GM23338 (cell line): ENCODE measurements around the gene JPH3. TPM values are rescaled to one million over a fixed set of nuclear protein-coding genes. Genes with fewer than 3 reads are reported as not detected.

Experiments
- ATAC-seq: fragments of 200-7000 bp; cut with Tn5 transposase; 3 replicates; pipeline ENCODE4 v1.9.1; 2020
- DNase-seq: peaks from one replicate; pipeline ENCODE4 v3.0.0-alpha.2; 2015; ENCODE audit warnings: low spot score
- H2AFZ ChIP-seq: fragments of 200-600 bp; sonication (generic); 2 replicates; pipeline ENCODE4 v1.8.0; 2016; ENCODE audit warnings: antibody characterized with exemption, mild to moderate bottlenecking, moderate library complexity
- H3F3A ChIP-seq: fragments of 200-600 bp; sonication (generic); replicated peaks from 2 replicates; pipeline ENCODE4 v1.8.0; 2017; ENCODE audit warnings: antibody characterized with exemption, mixed run types, low read depth
- H3K27ac ChIP-seq: fragments of 200-600 bp; sonication (generic); 2 replicates; pipeline ENCODE4 v1.6.1; 2016; ENCODE audit warnings: low read depth
- H3K27me3 ChIP-seq: fragments of 200-600 bp; sonication (generic); 2 replicates; pipeline ENCODE4 v1.8.0; 2016; ENCODE audit warnings: mild to moderate bottlenecking, mixed run types, moderate library complexity; ENCODE audit not compliant: insufficient read depth
- H3K36me3 ChIP-seq: fragments of 200-600 bp; sonication (generic); 2 replicates; pipeline ENCODE4 v1.8.0; 2016; ENCODE audit warnings: mild to moderate bottlenecking; ENCODE audit not compliant: insufficient read depth
- H3K4me1 ChIP-seq: fragments of 200-600 bp; sonication (generic); 2 replicates; pipeline ENCODE4 v1.8.0; 2016; ENCODE audit warnings: mild to moderate bottlenecking, moderate library complexity; ENCODE audit not compliant: insufficient read depth
- H3K4me2 ChIP-seq: fragments of 200-600 bp; sonication (generic); 2 replicates; pipeline ENCODE4 v1.7.1; 2017; ENCODE audit warnings: mixed run types
- H3K4me3 ChIP-seq: fragments of 200-600 bp; sonication (generic); 2 replicates; pipeline ENCODE4 v1.6.1; 2016; ENCODE audit warnings: mixed run types
- H3K79me2 ChIP-seq: fragments of 200-600 bp; sonication (generic); replicated peaks from 2 replicates; pipeline ENCODE4 v1.8.0; 2017; ENCODE audit warnings: mild to moderate bottlenecking; ENCODE audit not compliant: insufficient read depth
- H3K9me2 ChIP-seq: fragments of 200-600 bp; sonication (generic); 2 replicates; pipeline ENCODE4 v1.8.0; 2017; ENCODE audit not compliant: insufficient read depth
- H4K20me1 ChIP-seq: fragments of 200-600 bp; sonication (generic); replicated peaks from 2 replicates; pipeline ENCODE4 v1.8.0; 2017; ENCODE audit warnings: mild to moderate bottlenecking; ENCODE audit not compliant: insufficient read depth
- H3K27ac Mint-ChIP-seq: 2 replicates; pipeline ENCODE4 v1.8.0; 2020; ENCODE audit warnings: inconsistent platforms, mild to moderate bottlenecking, moderate library complexity, mixed read lengths
- H3K27me3 Mint-ChIP-seq: 3 replicates; pipeline ENCODE4 v1.8.0; 2022; ENCODE audit warnings: low read depth, mild to moderate bottlenecking, moderate library complexity, mixed read lengths, inconsistent platforms; ENCODE audit not compliant: insufficient read depth, poor library complexity
- H3K36me3 Mint-ChIP-seq: 3 replicates; pipeline ENCODE4 v1.8.0; 2021; ENCODE audit warnings: low read depth, mild to moderate bottlenecking, inconsistent platforms, moderate library complexity, mixed read lengths
- H3K4me1 Mint-ChIP-seq: 3 replicates; pipeline ENCODE4 v1.8.0; 2020; ENCODE audit warnings: mild to moderate bottlenecking, inconsistent platforms, mixed read lengths
- H3K4me3 Mint-ChIP-seq: 3 replicates; pipeline ENCODE4 v1.8.0; 2021; ENCODE audit warnings: moderate library complexity, mild to moderate bottlenecking, inconsistent platforms, mixed read lengths
- H3K9me3 Mint-ChIP-seq: 3 replicates; pipeline ENCODE4 v1.8.0; 2020; ENCODE audit warnings: moderate library complexity, mild to moderate bottlenecking, inconsistent platforms, mixed read lengths
- EZH2 ChIP-seq: fragments of 200-600 bp; sonication (generic); IDR thresholded peaks from one replicate; pipeline ENCODE4 v1.8.0; 2017; ENCODE audit warnings: antibody characterized with exemption, mild to moderate bottlenecking, low read depth; ENCODE audit not compliant: unreplicated experiment
- EZH2phosphoT487 ChIP-seq: fragments of 200-600 bp; sonication (generic); IDR thresholded peaks from one replicate; pipeline ENCODE4 v1.8.1; 2018; ENCODE audit warnings: antibody characterized with exemption; ENCODE audit not compliant: unreplicated experiment
- JUNB ChIP-seq: IDR thresholded peaks from one replicate; pipeline ENCODE4 v1.6.1; 2016; ENCODE audit warnings: antibody characterized with exemption; ENCODE audit not compliant: unreplicated experiment
- POLR2AphosphoS5 ChIP-seq: IDR thresholded peaks from 2 replicates; pipeline ENCODE4 v1.6.1; 2016; ENCODE audit warnings: antibody characterized with exemption, low read depth
- STAT1 ChIP-seq: IDR thresholded peaks from one replicate; pipeline ENCODE4 v1.6.1; 2016; ENCODE audit warnings: antibody characterized with exemption; ENCODE audit not compliant: unreplicated experiment
- ZNF331 ChIP-seq: fragments of 250-450 bp; sonication (Bioruptor Pico); IDR thresholded peaks from 2 replicates; pipeline ENCODE4 v1.5.0; 2020; ENCODE audit warnings: low read depth, mild to moderate bottlenecking, moderate library complexity
- ZNF462 ChIP-seq: fragments of 250-450 bp; sonication (Bioruptor Pico); IDR thresholded peaks from 2 replicates; pipeline ENCODE4 v1.5.0; 2020; ENCODE audit warnings: mild to moderate bottlenecking, moderate library complexity
- polyA plus RNA-seq: library from polyadenylated mRNA; unstranded; fragments of >200 nt; fragmentation: Nextera tagmentation; extraction: Ambion mirVana; gene quantifications from 2 replicates; pipeline ENCODE4 v1.2.1, GENCODE V29; 2016
- total RNA-seq: library from RNA; depleted of rRNA; stranded (reverse); fragments of >200 nt; shearing (Covaris generic); gene quantifications from 2 replicates; pipeline ENCODE4 v1.2.3, GENCODE V29; 2014
- TF ChIP-seq, protein P1 (sequence below), 2 experiments: fragments of 200-600 bp in 1 of 2; sonication (generic) in 1 of 2; conservative IDR thresholded peaks; 2 replicates each; pipeline versions ENCODE4 v1.5.1 to v1.6.1; 2016 to 2017; ENCODE audit warnings: antibody characterized with exemption in 2 of 2, low read depth in 2 of 2, mild to moderate bottlenecking in 2 of 2, moderate library complexity in 1 of 2
- TF ChIP-seq, protein P2 (sequence below): IDR thresholded peaks from one replicate; pipeline ENCODE4 v1.6.1; 2018; ENCODE audit warnings: antibody characterized with exemption; ENCODE audit not compliant: unreplicated experiment

Gene JPH3
- total and polyA plus RNA-seq, 2 experiments from 2014 or later: 8.4 to 38.3 TPM

DNA sequence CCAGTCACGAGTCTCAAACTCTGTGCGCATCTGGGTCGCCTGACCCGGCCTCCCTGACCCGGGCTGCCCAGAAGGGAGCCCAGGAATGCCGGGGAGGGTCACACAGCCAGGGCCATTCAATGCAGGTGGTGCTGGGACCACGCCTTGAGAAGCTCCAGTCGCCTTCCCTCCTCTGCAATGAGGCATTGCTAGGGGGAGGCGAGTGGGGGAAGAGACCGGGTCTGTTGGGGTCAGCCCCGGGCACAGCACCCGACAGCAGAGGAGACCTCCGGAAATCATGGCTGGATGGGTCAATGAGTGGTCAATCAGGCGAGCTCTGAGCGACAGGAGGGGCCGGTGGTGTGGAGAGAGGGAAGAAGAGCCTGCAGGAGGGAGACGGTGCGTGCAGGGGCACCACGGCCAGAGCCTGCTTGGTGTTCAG is 13.3 kb downstream of the JPH3 start (continued):
- TF ChIP-seq, protein P1, sequence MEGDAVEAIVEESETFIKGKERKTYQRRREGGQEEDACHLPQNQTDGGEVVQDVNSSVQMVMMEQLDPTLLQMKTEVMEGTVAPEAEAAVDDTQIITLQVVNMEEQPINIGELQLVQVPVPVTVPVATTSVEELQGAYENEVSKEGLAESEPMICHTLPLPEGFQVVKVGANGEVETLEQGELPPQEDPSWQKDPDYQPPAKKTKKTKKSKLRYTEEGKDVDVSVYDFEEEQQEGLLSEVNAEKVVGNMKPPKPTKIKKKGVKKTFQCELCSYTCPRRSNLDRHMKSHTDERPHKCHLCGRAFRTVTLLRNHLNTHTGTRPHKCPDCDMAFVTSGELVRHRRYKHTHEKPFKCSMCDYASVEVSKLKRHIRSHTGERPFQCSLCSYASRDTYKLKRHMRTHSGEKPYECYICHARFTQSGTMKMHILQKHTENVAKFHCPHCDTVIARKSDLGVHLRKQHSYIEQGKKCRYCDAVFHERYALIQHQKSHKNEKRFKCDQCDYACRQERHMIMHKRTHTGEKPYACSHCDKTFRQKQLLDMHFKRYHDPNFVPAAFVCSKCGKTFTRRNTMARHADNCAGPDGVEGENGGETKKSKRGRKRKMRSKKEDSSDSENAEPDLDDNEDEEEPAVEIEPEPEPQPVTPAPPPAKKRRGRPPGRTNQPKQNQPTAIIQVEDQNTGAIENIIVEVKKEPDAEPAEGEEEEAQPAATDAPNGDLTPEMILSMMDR (conservative IDR thresholded peaks at IDR 0.05; ENCODE audit: low read depth in 2 of 2): no peak
- TF ChIP-seq STAT1 (no peak), ZNF331 (no peak)
- TF ChIP-seq, protein P2, sequence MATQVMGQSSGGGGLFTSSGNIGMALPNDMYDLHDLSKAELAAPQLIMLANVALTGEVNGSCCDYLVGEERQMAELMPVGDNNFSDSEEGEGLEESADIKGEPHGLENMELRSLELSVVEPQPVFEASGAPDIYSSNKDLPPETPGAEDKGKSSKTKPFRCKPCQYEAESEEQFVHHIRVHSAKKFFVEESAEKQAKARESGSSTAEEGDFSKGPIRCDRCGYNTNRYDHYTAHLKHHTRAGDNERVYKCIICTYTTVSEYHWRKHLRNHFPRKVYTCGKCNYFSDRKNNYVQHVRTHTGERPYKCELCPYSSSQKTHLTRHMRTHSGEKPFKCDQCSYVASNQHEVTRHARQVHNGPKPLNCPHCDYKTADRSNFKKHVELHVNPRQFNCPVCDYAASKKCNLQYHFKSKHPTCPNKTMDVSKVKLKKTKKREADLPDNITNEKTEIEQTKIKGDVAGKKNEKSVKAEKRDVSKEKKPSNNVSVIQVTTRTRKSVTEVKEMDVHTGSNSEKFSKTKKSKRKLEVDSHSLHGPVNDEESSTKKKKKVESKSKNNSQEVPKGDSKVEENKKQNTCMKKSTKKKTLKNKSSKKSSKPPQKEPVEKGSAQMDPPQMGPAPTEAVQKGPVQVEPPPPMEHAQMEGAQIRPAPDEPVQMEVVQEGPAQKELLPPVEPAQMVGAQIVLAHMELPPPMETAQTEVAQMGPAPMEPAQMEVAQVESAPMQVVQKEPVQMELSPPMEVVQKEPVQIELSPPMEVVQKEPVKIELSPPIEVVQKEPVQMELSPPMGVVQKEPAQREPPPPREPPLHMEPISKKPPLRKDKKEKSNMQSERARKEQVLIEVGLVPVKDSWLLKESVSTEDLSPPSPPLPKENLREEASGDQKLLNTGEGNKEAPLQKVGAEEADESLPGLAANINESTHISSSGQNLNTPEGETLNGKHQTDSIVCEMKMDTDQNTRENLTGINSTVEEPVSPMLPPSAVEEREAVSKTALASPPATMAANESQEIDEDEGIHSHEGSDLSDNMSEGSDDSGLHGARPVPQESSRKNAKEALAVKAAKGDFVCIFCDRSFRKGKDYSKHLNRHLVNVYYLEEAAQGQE: no peak

GRCh38 chr16:87616556-87616955 is 14.2 kb downstream of the JPH3 start:
- H3K79me2 ChIP-seq: peaks cover 18% of the 10 kb centered on the region
- H3K36me3 ChIP-seq: no peaks in the 10 kb centered on the region
- DNase-seq: no peak
- H2AFZ ChIP-seq: no peak overlapping the region
- TF ChIP-seq EZH2 (no peak), EZH2phosphoT487 (no peak), POLR2AphosphoS5 (no peak), JUNB (no peak), ZNF462 (no peak)
- no peaks in the 10 kb centered on the region for H3K9me2 ChIP-seq
- Mint-ChIP-seq H3K36me3 (no peaks in the 10 kb centered on the region; the same call in 2 of the 3 replicates), H3K9me3 (no peaks in the 10 kb centered on the region; the same call in 2 of the 3 replicates), H3K27me3 (peaks cover 14% of the 10 kb centered on the region), H3K4me3 (no peak overlapping the region), H3K27ac (no peak overlapping the region), H3K4me1 (peaks cover 20% of the 10 kb centered on the region)
- no peaks in the 10 kb centered on the region for H3F3A ChIP-seq
- H3K4me1 ChIP-seq: no peaks in the 10 kb centered on the region; the same call in 1 of the 2 replicates
- H3K4me3 ChIP-seq: no peak overlapping the region
- H3K27me3 ChIP-seq: no peaks in the 10 kb centered on the region
- no peaks in the 10 kb centered on the region; the same call in 1 of the 2 replicates for H4K20me1 ChIP-seq
- no peak overlapping the region for H3K4me2 ChIP-seq
- H3K27ac ChIP-seq: no peak overlapping the region
- ATAC-seq: no peak
